LoVo (cell line): ENCODE measurements around the gene ITGB3.

Experiments used
- DNase-seq: peaks from one replicate; pipeline ENCODE4 v3.0.0-alpha.2; 2016; ENCODE audit warnings: low spot score

Gene ITGB3

DNA sequence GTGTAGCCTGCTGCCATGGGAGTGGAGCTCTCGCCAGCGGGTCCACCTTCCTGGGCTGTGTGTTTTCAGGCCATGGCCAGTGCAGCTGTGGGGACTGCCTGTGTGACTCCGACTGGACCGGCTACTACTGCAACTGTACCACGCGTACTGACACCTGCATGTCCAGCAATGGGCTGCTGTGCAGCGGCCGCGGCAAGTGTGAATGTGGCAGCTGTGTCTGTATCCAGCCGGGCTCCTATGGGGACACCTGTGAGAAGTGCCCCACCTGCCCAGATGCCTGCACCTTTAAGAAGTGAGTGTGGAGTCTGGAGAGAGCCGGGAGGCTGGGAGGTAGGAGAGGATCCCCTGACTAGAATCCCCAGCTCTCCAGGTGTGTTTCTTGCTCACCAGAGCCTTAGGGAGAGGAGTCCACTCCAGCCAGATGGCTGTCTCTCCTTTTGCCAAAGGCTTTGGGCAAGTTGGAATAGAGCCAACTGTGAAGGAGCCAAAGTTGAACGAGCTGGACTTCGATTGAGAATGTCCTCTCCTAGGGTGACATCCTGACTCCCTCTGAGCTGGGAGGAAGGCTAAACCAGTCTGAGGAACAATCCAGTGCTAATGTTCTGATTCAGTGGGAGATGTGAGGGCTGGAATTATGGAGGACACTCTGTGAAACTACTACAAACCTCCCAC is 45.7 kb downstream of the ITGB3 start:
- DNase-seq = no peak

- no peak for DNase-seq
Measured at GRCh38 chr17:47300718-47301117, 47.1 kb downstream of the ITGB3 start.

GRCh38 chr17:47301161-47301560 is 47.5 kb downstream of the ITGB3 start:
- DNase-seq = no peak

- no peak for DNase-seq
Measured at GRCh38 chr17:47301831-47302230, 48.2 kb downstream of the ITGB3 start.

DNA sequence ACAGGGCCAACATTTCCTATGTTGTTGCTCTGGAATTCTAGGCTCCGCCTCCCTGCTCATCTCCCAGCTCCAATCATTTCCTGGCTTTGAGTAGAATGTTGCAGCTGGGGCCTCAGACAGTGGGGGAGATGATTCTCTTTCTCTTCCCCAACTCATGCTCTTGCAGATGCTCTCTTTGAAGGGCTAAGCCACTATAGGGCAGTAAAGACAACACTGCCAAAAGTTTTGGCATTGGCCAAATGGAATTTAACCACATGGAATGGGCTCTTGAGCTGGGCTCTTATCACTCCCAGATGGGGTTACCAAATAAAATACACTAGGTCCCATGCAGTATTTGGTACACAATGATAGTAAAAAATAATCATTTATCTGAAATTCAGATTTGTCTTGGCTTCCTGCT is 50.6 kb downstream of the ITGB3 start:
- DNase-seq = no peak

- DNase-seq = peak; percentile 26
Measured at GRCh38 chr17:47305302-47305923, 51.8 kb downstream of the ITGB3 start.

DNA sequence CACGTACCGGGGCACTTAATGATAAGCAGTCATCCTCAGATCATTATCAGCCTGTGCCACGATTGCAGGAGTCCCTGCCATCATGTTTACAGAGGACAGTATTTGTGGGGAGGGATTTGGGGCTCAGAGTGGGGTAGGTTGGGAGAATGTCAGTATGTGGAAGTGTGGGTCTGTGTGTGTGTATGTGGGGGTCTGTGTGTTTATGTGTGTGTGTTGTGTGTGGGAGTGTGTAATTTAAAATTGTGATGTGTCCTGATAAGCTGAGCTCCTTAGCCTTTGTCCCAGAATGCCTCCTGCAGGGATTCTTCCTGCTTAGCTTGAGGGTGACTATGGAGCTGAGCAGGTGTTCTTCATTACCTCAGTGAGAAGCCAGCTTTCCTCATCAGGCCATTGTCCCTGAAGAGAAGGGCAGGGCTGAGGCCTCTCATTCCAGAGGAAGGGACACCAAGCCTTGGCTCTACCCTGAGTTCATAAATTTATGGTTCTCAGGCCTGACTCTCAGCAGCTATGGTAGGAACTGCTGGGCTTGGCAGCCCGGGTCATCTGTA is 56.6 kb downstream of the ITGB3 start:
- no peak for DNase-seq

DNA sequence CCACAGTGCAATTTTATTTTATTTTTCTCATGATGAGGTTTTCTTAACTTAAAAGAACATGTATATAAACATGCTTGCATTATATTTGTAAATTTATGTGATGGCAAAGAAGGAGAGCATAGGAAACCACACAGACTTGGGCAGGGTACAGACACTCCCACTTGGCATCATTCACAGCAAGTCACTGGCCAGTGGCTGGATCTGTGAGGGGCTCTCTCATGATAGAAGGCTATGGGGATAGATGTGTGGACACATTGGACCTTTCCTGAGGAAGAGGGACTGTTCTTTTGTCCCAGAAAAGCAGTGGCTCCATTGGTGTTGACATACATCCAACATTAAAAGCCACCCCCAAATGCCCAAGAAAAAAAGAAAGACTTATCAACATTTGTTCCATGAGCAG is 57.8 kb downstream of the ITGB3 start:
- DNase-seq = no peak

DNA sequence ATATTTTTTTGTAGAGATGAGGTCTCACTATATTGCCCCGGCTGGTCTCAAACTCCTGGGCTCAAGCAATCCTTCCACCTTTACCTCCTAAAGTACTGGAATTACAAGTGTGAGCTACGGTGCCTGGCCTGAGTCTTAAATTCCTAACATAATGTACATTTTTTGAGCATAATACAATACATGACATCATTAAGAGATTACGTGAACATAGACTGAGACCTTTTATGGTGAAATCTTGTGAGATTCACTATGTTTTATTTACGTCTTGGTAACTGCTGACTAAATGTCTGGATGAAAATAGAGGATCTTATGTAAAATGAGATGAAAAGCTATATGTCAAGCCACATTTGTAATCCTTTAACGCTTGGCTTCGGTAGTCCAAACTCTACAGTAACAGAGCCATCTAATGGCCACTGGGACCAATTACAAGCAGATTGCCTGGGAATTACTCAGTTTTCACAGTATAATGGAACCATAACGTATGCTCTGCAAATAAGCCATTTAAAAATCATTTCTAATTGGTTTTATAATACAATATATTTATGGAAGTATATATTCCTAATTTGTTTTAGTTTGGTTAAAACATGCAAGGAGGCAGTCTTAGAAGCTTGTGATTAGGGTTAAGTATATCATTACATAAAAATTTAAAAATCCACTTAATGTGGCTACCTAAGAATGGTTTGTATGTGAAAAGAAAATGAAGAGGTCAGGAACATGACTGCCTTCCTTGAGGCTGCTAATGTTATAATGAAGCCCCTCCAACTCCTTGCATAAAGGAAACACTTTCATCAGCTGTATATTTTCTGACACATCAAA is 62.0 kb downstream of the ITGB3 start:
- DNase-seq = peak; percentile 74

DNA sequence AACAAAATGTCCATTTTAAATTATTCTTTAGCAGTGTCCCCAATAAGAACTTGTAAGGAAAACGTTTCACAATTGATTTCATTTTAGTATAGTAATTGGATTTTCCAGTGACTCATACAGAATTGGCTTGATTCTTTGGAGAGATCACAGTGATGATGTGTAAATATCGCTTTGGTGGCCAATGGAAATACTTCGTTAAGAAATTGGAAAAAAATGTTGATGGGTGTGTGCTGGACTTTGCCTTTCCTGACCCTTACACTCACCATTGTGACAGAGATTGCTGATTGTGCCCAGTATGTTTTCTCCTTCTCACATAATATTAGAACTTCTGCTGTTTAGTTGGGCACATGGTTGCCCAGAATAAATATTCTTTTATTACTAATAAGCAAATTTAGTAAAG is 62.7 kb downstream of the ITGB3 start:
- peak; percentile 60 for DNase-seq

DNA sequence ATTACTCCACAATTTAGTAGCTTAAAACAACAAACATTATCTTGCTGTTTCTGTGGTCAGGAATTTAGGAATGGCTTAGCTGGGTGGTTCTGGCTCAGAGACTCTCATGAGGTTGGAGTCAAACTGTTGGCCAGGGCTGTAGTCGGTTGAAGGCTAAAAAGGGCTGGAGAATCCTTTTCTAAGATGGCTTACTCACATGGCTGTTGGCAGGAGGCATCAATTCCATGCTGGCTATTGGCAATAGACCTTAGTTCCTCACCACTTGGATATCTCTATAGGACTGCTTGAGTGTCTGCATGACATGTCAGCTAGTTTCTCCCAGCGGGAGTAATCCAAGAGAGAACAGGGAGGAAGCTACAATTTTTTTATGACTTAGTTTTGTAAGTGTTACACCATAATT is 63.5 kb downstream of the ITGB3 start:
- DNase-seq = no peak

- no peak for DNase-seq
Measured at GRCh38 chr17:47318197-47318918, 64.7 kb downstream of the ITGB3 start.

- no peak for DNase-seq
Measured at GRCh38 chr17:47320879-47321502, 67.4 kb downstream of the ITGB3 start.

DNA sequence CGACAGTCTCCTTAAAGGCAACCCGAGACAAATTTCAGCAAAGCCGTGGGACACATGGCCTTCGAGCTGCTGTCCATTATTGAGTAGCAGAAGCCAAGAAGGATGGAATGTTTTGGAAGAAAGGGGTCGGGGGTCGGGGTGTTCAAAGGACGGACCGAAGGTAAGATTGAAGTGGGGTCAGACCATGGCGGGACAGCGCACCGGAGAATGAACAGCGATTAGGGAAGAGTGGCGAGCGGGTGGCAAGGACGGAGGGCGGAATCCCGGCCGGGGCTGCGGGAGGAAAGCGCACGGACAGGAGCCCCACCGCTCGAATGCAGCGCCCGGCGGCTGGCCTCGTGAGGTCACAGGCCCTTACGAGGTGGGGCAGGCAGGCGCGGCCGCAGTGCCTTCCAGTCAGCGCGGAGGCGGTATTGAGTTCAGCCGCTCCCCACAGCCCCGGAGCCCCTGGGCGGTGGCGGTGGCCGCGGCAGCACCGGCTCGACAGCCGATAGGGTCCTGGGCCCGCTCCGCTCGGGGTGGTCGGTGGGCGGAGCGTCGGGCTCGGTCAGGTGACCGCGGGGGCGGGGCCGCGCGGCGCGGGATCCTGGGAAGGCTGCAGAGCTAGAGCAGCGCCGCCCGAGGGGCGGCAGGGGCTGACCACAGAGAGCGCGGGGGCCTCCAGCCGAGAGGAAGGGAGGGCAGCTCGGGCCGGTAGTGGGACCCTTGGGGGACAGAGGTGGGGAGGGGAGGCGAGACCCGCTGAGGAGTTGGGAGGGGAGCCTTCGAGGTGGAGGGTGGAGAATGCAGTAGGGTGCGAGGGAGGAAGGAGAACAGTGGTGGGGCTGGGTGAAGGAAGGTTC is 70.0 kb downstream of the ITGB3 start, which contains the start of gene EFCAB13:
EFCAB13 (plus strand) TSS at position 574 of the 842 bp plus-strand sequence. CDS start 4,399 bp downstream, outside the sequence.
- DNase-seq = peak; percentile 93

GRCh38 chr17:47324224-47325020 is 70.8 kb downstream of the ITGB3 start:
- DNase-seq = peak; percentile 35

DNA sequence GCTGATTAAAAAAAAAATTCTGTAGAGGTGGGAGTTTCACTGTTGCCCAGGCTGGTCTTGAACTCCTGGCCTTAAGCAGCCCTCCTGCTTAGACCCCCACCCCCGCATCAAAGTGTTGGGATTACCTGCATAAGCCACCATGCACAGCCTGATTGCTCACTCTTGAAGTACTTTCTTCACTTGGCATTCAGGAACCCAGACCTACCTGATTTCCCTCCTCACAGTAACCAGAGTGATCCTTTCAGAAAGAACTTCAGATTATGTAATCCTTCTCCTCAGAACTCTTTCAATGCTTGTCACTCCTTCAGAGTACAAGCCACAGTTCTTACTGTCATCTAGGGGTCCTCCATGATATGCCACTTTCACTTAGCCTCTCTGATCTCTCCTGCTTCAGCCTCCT is 71.5 kb downstream of the ITGB3 start:
- DNase-seq = no peak

DNA sequence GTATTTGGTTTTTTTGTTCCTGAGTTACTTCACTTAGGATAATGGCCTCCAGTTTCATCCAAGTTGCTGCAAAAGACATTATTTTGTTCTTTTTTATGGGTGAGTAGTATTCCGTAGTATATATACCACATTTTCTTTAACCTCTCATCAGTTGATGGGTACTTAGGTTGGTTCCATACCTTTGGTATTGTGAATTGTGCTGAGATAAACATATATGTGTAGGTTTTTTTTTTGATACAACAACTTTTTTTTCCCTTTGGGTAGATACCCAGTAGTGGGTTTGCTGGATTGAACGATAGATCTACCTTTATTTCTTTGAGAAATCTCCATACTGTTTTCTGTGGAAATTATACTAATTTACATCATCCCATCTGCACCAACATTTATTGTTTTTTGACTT is 76.9 kb downstream of the ITGB3 start:
- no peak for DNase-seq

DNA sequence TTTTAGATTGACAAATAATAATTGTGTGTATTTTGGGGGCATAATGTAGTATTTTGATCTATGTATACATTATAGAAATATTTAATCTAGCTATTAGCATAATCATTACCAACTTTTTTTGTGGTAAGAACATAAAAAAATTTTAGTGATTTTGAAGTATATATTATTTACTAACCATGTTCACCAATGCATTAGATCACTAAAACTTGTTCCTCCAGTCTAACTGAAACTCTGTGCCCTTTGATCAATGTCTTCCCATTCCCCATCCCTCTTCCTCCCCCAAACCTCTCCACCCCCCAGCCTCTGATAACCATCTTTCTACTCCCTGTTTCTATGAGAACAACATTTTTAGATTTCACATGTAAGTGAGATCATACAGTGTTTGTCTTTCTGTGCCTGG is 78.7 kb downstream of the ITGB3 start:
- DNase-seq = no peak

DNA sequence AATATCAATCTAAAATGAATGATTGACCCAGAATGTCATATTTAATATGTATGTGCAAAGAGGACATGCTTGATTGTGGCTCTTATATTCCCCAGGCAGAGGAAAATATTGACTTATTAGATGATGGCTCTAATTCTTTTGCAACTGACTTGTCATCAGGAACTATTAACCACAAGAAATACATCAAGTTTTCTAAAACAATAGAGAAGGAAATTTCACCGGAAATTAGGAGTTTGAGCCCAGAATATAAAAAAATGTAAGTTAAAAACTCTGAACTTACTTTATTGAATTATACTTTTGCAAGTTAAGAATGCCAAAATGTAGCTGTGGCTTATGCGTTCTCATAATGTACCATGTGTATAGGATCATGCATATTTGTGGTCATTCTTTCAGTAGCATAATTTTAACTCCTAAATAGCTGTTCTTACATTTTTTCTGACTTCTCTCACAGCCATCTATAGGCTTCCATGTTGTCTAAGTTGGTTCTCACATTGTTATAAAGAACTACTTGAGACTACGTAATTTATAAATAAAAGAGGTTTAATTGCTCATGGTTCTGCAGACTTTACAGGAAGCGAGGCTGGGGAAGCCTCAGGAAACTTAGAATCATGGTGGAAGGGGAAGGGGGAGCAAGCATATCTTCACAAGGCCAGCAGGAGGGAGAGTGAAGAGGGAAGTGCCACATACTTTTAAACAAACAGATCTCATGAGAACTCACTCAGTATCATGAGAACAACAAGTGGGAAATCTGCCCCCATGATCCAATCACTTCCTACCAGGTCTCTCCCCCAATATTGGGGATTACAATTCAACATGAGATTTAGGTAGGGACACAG is 81.7 kb downstream of the ITGB3 start:
- no peak for DNase-seq
